HuH-7 (cell line): ENCODE measurements around the gene SAPCD2.
"Not testable (repeated sequence)": the region's sequence is repeated elsewhere in the genome, so short reads cannot be mapped to it uniquely, and the experiment has no call there.

Experiments used
- DNase-seq: peaks from one replicate; pipeline ENCODE4 v3.0.0; 2011; ENCODE audit warnings: low spot score

The SAPCD2 gene, protein sequence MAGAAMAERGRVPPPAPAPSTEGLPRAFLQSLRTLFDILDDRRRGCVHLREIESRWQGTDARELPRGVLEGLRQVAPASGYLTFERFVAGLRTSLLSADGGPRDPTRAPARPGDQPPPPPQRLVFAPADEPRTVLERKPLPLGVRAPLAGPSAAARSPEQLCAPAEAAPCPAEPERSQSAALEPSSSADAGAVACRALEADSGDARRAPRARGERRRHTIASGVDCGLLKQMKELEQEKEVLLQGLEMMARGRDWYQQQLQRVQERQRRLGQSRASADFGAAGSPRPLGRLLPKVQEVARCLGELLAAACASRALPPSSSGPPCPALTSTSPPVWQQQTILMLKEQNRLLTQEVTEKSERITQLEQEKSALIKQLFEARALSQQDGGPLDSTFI

DNA sequence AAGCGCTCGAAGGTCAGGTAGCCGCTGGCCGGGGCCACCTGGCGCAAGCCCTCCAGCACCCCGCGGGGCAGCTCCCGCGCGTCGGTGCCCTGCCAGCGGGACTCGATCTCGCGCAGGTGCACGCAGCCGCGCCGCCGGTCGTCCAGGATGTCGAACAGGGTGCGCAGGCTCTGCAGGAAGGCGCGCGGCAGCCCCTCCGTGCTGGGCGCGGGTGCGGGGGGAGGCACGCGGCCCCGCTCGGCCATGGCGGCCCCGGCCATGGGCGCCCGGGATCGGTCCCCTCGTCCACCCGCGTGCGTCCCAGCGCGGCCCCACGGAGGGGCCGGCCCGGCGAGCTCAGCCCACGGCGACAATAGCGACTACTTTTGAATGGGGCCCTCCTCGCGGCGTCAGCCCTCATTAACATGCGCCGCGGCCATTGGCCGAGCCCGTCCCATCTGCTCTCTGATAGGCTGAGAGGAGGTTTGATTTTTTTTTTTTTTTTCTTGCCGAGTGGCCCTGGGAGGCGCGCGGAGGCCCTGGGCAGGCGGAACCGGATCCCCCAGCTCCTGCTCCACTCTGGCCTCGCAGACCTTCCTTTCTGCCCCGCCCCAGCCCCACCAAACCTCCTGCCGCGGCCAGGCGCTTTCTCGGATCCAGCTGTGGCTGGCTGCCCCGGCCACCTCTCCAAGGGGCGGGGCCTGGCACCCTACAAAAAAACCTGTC, at the start of gene SAPCD2:
Gene SAPCD2, minus strand, starts transcription at position 357 of the 705 bp plus-strand sequence. Its CDS starts 97 bp downstream, at position 260.
- DNase-seq: peak; percentile 96

DNA sequence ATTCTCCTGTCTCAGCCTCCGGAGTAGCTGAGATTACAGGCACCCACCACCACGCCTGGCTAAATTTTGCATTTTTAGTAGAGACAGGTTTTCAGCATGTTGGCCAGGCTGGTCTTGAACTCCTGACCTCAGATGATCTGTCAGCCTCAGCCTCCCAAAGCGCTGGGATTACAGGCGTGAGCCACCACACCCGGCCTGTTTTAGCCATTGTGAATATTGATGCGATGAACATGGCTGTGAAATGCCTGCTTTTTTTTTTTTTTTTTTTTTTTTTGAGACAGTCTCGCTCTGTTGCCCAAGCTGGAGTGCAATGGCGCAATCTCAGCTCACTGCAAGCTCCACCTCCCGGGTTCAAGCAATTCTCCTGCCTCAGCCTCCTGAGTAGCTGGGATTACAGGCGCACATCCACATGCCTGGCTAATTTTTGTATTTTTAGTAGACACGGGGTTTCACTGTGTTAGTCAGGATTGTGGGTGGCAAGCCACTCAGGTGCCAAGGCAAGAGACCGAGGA, 47.8 kb upstream of the SAPCD2 start:
- not testable (repeated sequence) for DNase-seq

DNA sequence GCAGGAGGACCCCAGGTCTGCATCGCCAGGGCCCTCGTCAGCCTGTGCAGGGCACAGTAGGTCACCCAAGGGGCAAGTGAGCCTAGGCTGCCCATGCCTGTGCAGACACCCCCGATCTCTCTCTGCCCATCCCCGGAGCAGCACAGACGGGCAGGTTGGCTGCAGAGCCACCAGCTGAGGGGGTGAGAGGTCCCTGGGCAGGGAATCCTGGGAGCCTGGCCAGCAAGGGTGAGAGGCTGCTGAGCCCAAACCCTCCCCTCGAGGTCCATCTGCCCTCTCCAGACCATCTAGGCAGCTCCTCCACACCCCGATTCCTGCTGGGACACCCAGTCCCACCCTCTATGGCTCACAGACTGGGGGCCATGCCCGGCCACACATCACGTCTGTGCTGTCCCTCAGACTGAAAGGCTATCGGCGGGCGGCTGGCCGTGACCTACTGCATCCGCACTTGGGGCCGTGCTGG, 46.9 kb upstream of the SAPCD2 start:
- DNase-seq: no peak

DNA sequence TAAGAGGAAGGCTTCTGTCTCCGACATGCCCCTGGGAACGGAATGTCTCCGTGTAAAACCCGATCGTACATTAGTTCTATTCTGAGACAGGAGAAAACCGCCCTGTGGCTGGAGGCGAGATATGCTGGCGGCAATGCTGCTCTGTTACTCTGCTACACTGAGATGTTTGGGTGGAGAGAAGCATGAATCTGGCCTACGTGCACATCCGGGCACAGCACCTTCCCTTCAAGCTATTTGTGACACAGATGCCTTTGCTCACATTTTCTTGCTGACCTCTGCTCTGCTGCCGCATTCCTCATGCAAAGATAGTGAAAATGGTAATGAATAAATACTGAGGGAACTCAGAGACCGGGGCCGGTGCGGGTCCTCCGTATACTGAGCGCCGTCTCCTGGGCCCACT, 46.4 kb upstream of the SAPCD2 start:
- DNase-seq: no peak

DNA sequence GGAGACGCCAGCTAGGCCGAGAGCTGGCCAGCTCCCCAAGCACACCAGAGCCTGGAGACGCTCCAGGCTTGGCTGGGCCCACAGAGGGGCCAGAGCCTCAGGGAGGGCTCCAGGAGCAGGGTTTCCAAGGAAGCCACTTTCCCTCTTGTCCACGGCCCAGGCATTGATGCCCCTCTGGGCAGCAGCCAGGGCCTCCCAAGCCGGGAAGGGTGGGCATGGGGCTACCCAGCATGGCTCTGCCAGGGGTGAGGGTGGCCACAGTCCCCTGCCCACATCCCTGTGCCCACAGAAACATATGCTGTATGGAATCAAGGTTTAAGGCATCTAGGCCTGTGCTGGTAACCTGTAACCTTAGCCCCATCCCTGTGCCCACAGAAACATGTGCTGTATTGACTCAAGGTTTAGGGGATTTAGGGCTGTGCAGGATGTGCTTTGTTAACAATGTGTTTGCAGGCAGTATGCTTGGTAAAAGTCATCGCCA, 45.7 kb upstream of the SAPCD2 start:
- no peak for DNase-seq

DNA sequence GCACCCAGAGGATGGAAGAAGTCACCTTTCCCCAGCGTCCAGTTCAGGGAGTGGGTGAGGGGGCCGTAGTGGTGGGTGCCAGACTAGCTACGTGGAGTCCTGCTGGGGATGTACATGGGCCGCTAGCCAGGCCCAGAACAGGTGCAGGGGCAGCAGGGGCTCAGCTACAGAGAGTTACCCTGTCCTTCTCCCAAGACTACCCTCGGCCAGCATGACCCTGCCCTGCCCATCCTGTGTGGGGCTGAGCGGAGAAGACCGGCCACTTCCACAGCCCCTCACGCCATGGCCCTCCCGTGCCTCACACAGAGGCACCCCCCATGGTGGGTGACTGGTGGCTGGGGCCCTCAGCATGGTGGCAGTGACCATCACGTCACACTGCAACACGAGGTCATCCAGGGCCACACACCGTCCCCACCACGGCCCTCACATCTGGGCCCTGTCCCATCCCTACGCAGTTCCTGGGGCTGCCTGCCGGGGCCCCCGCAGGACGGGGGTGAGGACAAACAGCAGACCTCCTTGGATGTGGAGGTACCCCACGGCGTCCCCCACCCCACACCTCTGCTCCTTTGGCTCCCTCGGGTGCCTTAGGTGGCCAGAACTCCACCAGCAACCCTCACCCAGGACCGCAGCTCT, 45.2 kb upstream of the SAPCD2 start:
- DNase-seq: peak; percentile 22

DNA sequence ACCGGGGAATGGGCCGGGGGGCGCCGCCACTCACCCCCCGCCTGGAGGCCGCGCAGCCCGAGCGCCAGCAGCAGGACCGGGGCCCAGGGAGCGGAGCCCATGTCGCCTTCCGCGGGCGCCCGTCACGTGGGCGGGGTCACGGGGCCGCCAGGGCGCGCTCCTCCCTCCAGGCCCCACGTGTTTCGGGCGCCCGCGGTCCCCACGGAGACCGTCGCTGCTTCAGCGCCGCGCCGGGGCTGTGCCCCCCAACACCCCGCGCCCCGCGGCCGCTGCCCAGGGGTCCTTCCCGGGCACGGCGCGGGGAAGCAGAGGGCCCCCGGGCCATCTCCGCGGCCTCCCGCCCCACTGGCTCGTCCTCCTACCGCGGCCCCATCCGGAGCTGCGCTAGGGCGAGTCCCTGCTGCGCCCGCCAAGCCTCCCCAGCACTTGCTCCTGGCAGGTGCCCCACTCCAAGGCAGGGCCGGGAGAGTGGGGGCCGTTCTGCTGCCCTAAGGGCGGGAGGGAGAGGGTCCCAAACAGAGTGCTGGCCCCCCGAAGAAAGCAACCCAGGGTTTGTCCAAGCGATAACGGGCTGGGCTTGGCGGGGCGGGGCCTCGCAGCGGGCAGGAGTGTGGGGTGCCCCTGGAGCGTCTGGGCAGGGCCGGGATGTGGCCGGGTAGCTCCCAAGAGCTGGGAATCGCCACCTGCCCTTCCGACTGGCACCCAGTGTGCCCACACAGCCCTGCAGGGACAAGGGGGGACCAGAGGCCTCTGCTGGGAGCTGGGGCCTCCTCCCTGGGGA, 44.4 kb upstream of the SAPCD2 start, which contains the start of gene DPP7:
Gene DPP7, minus strand, starts transcription at position 121 of the 781 bp plus-strand sequence. Its CDS starts 20 bp downstream, at position 101.
- no peak for DNase-seq

DNA sequence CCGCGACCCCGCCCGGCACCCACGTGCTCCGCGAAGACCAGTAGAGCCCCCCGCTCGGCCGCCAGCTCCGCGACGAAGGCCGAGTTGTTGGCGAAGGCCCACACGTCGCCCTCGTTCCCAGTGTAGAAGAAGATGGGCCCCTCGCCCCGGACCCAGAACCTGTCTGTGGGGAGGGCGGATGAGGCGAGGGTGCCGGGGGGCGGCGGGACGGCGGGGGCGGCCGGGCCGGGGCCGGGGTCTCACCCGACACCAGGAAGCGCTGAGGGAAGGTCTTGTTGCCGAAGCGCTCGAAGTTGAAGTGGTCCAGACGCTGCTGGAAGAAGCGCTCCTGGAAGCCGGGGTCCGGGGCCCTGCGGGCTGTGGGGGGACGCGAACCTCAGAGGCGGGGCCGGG, 43.9 kb upstream of the SAPCD2 start:
- DNase-seq: no peak

DNA sequence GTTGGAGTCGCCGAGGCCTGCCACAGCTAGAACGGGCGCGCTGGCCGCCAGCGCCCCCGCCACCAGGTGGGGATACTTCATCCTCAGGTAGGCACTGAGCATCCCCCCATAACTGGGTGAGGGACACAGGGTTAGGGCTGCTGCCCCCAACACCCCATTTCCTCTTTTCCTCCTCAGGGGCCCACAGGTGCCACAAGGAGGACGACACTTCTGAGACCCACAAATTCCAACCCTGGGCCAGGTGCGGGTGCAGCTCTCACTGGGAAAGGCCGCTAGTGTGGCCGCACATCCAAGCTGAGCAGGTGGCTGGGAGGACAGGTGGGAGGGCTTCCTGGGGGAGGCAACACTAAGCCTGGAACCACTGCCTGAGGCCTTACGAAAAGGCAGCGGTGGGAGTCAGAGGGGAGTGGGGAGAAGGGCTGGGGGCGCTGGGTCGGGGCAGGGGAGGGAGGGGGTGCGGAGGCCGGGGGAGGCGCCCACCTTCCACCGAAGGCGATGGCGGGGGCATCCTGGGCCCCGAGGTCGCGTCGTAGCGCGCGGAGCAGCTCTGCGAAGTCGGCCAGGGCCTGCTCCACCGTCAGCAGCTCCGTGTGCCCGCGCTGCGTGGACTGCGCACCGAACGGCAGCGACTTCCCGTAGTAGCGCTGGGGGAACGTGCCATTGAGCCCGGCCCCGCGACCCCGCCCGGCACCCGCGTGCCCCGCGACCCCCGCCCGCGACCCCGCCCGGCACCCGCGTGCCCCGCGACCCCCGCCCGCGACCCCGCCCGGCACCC, 43.2 kb upstream of the SAPCD2 start:
- DNase-seq: no peak

DNA sequence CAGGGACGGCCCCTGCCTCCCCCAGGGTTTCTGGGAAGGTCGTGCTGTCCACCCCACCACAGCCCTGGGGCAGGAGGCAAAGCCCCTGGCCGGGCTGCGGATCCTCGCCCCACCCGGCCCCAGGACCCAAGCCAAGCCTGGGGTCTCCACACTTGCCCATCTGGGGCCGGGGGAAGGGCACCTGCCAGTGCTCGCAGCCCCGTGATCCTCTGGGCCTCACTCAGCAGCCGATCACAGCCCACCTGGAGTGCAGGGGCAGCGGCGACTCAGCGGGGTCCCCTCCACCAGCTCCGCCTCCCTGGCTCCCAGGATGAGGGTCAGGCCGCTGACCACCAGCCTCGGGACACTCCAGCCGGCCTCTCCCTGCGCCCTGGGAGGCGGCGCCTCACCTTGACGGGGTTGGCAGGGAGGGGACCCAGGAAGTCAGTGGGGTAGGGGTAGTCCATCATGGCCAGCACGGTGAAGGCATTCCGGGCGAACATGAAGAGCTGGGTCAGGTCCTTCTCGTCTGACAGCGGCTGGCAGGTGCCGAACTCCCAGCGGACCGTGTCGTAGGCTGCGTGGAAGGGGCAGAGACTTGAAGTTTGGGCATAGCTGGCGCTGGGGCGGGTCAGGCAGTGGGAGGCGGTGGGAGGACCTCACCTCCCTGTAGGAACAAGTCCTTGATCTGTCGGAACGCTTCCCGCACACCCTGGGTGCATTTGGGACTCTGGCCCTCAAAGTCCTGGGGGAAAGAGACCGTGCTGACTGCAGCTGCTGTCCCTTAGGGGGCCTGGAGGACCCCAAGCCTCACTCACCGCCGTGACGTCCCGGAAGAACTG, 42.4 kb upstream of the SAPCD2 start:
- no peak for DNase-seq

DNA sequence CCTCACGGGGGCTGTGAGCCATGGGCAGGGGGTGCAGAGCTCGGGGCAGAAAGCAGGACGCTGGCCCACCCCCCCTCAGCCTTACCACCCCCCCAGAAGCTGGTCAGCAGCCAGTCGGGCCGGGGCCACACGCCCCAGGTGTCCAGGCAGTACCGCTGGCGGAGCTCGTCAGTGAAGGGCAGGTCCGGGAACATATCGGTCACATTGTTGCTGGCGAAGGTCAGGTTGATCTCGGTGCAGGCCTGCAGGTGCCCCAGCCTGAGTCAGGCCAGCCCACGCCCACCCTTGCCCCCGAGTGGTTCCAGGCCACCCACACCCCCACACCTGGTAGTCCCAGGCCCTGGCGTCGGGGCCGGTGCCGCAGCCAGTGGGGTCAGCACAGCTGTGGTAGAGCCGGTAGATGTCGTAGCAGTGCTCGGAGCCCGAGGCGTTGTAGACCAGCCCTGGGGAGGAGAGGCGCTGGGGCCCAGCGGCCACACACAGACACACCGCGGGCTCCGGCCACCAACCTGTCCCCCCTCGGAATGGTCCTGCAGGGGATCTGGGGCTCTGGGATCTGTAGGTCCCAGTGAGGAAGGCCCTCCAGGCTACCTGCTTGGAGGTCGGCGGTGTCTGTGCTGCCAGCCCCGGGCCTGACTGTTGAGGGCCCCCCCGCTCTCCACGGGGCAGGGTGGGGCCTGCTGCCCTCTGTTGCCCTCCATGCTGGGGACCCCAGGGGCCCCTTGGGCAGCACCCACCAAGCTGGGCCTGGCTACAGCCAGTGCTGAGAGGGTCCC, 41.6 kb upstream of the SAPCD2 start:
- DNase-seq: no peak

DNA sequence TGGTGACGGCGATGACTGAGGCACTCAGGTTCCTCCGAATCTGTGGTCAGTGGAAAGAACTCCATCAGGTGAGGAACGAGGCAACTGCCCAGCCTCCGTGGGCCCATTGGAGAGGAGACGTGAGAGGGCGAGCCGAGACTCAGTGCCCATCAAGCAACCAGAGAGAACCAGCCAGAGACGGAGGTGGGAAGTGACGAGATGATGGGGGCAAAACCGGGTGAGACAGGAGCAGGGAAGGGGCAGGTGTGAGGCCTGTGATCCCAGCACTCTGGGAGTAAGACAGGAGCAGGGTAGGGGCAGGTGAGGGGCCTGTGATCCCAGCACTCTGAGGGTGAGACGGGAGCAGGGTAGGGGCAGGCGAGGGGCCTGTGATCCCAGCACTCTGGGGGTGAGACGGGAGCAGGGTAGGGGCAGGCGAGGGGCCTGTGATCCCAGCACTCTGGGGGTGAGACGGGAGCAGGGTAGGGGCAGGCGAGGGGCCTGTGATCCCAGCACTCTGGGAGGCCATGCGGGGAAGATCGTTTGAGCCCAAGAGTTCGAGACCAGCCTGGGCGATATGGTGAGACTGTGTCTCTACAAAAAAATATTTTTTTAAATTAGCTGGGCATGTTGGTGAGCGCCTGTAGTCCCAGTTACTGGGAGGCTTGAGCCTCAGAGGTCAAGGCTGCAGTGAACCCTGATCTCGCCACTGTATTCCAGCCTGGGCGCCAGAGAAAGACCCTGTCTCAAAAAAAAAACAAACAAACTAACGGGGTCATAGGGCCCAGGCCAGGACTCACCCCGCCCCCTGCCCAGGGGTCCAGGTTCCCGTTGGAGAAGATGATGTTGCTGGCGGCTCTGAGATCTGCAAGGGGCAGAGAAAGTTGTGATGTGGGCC, 40.8 kb upstream of the SAPCD2 start:
- no peak for DNase-seq

DNA sequence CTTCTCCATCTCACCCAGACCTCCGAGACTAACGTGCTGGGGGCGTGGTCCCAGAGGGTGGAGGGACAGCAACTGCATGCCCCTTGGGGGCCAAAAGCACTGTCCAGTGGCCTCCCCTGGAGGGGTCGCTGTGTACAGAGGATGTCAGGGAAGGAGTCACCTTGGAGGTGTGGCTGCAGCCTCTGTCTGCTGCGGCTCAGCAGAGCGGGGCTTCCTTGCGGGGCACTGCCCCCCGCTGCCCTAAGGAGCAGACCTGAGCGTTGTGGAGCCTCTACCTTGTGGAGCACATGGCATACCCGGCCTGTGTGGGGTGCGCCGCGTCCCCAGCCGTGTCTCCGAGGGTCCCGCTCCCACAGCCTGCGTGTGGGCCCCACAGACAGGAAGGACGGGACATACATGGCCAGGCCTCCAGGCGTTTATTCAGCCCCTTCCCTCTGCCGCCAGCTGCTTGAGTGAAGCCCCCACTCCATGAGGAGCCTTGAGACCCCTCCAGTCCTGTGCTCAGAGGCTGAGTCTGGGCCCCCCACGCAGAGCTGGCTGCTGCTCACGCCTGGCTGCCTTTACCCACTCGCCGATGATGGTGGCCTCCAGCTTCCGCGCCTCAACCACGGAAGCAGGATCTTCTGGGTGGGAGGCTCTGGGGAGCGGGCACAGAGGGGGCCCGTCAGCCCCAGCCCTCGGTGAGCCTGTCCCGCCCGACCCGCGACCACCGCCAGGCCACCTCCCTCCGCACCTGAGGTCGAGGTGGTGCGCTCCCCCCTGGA, 40.0 kb upstream of the SAPCD2 start:
- DNase-seq: no peak

DNA sequence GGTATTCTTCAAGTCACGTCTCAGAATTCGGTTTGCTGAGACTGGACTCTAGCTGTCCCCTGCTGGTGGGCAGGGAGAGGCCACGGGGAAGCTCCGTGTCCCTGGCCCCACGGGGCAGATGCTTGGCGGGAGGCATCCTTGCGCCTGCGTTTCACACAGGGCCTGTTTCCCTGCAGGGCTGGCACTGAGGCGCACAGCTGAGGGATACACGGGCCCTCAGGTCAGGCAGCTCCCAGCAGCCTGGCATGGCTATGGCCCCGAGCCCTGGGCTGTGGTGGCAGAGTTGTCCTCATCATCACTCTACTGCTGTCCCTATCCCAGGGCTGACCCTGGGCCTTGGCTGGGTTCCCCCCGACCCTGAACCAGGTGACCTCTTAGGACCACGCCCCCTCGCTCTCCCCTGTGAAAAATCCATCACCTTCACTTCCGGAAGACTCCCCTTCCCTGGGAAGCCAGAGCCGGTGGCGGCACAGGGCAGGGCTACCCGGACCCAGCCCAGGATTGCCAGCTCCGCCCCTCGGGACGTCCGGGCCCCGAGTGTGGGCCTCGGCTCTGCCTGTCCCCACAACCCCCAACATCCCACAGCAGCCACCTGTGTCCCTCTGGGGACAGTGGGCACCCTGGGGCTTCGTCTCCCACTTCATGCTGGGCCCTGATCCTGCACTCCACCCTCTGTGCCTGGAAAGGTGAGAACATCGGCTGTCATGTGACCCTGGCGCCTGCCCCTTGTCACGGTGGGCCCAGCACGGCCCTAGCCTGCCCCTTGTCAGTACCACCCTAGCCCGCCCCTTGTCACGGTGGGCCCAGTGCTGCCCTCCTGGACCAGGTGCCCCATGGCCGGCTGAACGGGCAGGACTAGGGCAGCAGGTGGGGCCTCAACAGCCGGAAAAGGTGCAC, 39.1 kb upstream of the SAPCD2 start:
- no peak for DNase-seq

DNA sequence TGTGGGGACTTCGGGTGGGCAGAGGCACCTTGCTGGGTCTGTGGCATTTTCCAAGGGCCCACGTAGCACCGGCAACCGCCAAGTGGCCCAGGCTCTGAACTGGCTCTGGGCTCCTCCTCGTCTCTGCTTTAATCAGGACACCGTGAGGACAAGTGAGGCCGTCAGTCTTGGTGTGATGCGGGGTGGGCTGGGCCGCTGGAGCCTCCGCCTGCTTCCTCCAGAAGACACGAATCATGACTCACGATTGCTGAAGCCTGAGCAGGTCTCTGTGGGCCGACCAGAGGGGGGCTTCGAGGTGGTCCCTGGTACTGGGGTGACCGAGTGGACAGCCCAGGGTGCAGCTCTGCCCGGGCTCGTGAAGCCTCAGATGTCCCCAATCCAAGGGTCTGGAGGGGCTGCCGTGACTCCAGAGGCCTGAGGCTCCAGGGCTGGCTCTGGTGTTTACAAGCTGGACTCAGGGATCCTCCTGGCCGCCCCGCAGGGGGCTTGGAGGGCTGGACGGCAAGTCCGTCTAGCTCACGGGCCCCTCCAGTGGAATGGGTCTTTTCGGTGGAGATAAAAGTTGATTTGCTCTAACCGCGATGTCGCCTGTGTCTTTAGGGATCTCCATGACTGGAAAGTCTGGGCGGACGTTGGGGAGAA, 38.4 kb upstream of the SAPCD2 start:
- DNase-seq: no peak

DNA sequence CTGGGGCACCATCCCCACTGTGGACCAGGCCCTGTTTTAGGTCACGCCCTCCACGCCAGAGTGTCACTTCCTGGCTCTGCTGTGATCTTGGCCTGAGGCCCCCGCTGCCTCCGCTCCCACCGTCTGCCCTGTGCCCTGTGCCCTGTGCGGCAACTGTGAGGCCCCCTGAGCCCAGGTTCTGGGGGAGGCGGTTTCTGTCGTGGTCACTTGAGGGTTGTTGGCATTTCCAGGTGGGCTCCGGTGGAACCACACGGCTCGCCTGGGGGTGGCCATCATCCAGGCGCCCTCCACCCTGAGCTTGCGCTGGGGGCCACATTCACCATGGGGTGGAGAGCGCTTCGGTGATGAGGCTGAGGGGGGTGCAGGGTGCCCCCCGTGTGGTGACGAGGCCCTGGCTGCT, 37.6 kb upstream of the SAPCD2 start:
- DNase-seq: no peak
